Uterus (tissue), 4 donors: Measurements from ENCODE around the gene GRID2. TPM values are rescaled to one million over a fixed set of nuclear protein-coding genes. Genes with fewer than 3 reads are reported as not detected.

ENCODE experiments used
- DNase-seq, 2 donors: peaks; one replicate each; pipeline ENCODE4 v3.0.0-alpha.2; 2019 to 2020
- H3K27ac ChIP-seq, 2 donors: fragments of 200-600 bp; sonication (generic); 1 replicate in 1 of 2; 2 replicates in 1 of 2; pipeline ENCODE4 v1.5.1; 2016 to 2018
- H3K27me3 ChIP-seq, 2 donors: fragments of 200-600 bp; sonication (generic); one replicate each; pipeline ENCODE4 v1.5.1; 2018 to 2019; ENCODE audit warnings: control low read depth in 1 of 2
- H3K36me3 ChIP-seq, 2 donors: fragments of 200-600 bp; sonication (generic); one replicate each; pipeline ENCODE4 v1.5.1; 2019; ENCODE audit warnings: control low read depth in 1 of 2
- H3K4me1 ChIP-seq, 2 donors: fragments of 200-600 bp; sonication (generic); one replicate each; pipeline ENCODE4 v1.5.1; 2018 to 2019; ENCODE audit warnings: control low read depth in 1 of 2
- H3K4me3 ChIP-seq, 2 donors: fragments of 200-600 bp; sonication (generic); 1 replicate in 1 of 2; 2 replicates in 1 of 2; pipeline ENCODE4 v1.5.1; 2018 to 2019; ENCODE audit warnings: mild to moderate bottlenecking in 1 of 2
- H3K9me3 ChIP-seq, 2 donors: fragments of 200-600 bp; sonication (generic); one replicate each; pipeline ENCODE4 v1.5.1; 2019; ENCODE audit warnings: control low read depth in 1 of 2
- CTCF ChIP-seq, 4 experiments: fragments of 200-600 bp in 2 of 4; fragments of 450-650 bp in 2 of 4; sonication (generic) in 2 of 4; IDR thresholded peaks; one replicate each; pipeline ENCODE4 v1.5.1; 2016 to 2019; ENCODE audit warnings: antibody characterized with exemption in 4 of 4, mild to moderate bottlenecking in 2 of 4, moderate library complexity in 1 of 4
- POLR2A ChIP-seq, 2 donors: fragments of 450-650 bp; IDR thresholded peaks; one replicate each; pipeline ENCODE4 v1.6.1; 2016; ENCODE audit warnings: antibody characterized with exemption in 2 of 2, mild to moderate bottlenecking in 1 of 2, moderate library complexity in 1 of 2
- intact Hi-C: fragments of 100-400 bp; cut with DNase I; formaldehyde crosslinking; loops from one replicate; pipeline ENCODE4 v1.15.1; 2023; ENCODE audit warnings: low total_unique reads
- total RNA-seq, 4 donors: library from RNA; depleted of rRNA in 3 of 4; stranded (reverse); fragments of >200 nt in 3 of 4; gene quantifications; one replicate each; pipeline versions ENCODE4 v1.1.0 to v1.2.4, GENCODE V29; 2014 to 2023
- donor health status: DM: yes; HTN: yes; CAD: no.

Gene GRID2
- total RNA-seq, 4 donors from 2014 or later: 0.27 to 33.3 (median 0.59) TPM; not detected in 1

- H3K27ac ChIP-seq: no peak overlapping the region
- TF ChIP-seq POLR2A (IDR thresholded peaks at IDR 0.05) (no peak), CTCF (IDR thresholded peaks at IDR 0.05) (no peak)
- no peaks in the 10 kb centered on the region for H3K36me3 ChIP-seq
- H3K4me3 ChIP-seq: no peak overlapping the region
- H3K4me1 ChIP-seq: no peaks in the 10 kb centered on the region
- intact Hi-C loops: no loop called here
- DNase-seq: no peak
- H3K27me3 ChIP-seq: no peaks in the 10 kb centered on the region
- no peaks in the 10 kb centered on the region for H3K9me3 ChIP-seq
These were observed 472.3 kb downstream of the GRID2 start for GRCh38 chr4:92776080-92776479.

DNA sequence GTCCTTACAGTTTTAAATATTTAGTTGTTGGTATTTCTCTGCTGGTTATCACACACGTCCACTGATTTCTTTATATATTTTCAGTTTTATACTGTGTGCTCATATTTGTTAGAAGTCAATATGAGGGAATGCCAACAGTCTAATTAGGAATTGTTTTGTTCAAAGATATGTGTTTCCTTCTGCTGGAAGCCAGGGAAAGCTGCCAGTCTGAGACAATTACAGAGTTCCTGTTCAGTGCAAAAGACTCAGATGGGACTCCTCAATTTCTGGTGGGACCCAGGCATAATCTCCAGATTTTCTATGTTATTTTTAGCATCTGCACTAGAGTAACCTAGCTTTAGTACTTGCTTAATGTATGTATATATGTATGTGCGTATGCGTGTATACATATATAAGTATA is 486.0 kb downstream of the GRID2 start:
- intact Hi-C loops: no loop called here
- DNase-seq: no peak
- H3K4me1 ChIP-seq: no peaks in the 10 kb centered on the region

DNA sequence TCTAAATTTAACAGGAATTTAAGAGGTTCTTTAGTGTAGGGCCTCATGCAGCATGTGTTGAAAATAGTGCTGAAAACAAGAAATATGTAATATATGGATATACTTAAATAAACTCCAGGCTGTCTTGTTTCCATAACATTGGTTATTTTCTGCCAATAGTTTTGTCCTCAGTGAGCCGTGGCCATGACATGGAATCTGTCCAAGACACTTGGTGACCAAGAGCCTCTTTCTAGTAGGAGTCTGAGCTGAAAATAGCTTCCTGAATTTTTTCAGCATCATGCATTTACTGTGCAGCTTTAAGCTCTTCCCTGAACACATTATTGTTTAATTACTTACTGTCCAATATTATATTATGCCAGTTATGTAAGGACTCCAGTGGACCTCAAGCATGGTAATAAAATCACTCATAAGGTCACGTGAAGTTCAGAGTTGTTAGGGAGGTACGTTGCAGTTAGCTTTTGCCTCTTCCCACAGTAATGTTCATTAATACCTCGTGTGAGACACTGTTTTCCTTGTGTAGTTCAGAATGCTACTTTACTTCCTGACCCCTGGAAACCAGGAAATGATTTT is 488.2 kb downstream of the GRID2 start:
- no peaks in the 10 kb centered on the region for H3K9me3 ChIP-seq
- H3K36me3 ChIP-seq: no peaks in the 10 kb centered on the region
- no peak overlapping the region for H3K27ac ChIP-seq
- intact Hi-C loops: no loop called here
- no peak for DNase-seq
- H3K27me3 ChIP-seq: no peaks in the 10 kb centered on the region
- H3K4me3 ChIP-seq: no peak overlapping the region
- H3K4me1 ChIP-seq: no peaks in the 10 kb centered on the region
- TF ChIP-seq CTCF (IDR thresholded peaks at IDR 0.05): no peak
- TF ChIP-seq POLR2A (IDR thresholded peaks at IDR 0.05): no peak

More for the DNA sequence above, 486.0 kb downstream of the GRID2 start:
- no peaks in the 10 kb centered on the region for H3K27me3 ChIP-seq
- no peak overlapping the region for H3K27ac ChIP-seq
- no peaks in the 10 kb centered on the region for H3K36me3 ChIP-seq
- no peaks in the 10 kb centered on the region for H3K9me3 ChIP-seq
- no peak overlapping the region for H3K4me3 ChIP-seq
- no peak for TF ChIP-seq POLR2A (IDR thresholded peaks at IDR 0.05)
- no peak for TF ChIP-seq CTCF (IDR thresholded peaks at IDR 0.05)

DNA sequence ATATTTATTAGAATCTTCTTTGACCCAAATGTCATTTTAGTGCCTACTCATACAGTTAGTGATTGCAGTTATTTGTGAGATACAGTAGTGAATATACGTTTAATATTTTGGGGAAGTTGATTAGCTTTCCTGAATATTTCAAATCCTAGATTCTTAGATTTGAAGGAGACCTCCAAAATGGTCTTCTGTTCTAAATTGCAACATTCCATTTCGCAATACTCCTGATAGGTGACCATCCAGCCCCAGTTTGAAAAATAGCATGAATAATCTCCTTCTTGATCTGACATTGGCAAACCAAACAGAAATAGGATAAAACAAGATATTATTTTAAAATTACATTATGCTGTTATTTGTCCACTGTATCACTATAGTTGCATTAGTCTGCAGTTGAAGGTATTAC is 505.6 kb downstream of the GRID2 start:
- no peak for TF ChIP-seq POLR2A (IDR thresholded peaks at IDR 0.05)
- no peak for TF ChIP-seq CTCF (IDR thresholded peaks at IDR 0.05)
- H3K36me3 ChIP-seq: no peaks in the 10 kb centered on the region
- H3K9me3 ChIP-seq: no peaks in the 10 kb centered on the region
- no peaks in the 10 kb centered on the region for H3K4me1 ChIP-seq
- DNase-seq: no peak
- no peak overlapping the region for H3K27ac ChIP-seq
- H3K4me3 ChIP-seq: no peak overlapping the region
- intact Hi-C loops: no loop called here
- no peaks in the 10 kb centered on the region for H3K27me3 ChIP-seq

DNA sequence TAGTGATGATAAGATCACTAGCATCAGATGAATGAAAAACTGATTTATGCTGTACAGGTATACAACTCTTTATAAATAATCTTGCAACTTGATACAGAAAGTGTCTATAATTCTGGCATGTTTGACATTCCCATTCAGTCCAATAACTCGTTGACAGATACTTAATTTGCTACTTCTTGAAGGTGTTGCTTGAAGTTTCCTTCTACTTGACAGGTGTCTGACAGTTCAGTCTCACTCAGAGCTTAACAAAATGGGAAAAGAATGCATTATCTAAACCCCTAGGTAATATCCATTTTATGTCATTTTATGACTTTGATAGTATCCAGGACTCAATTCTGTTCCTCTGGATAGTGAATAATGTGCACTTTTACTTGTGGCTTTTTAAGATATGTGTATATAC is 508.9 kb downstream of the GRID2 start:
- TF ChIP-seq POLR2A (IDR thresholded peaks at IDR 0.05) (no peak), CTCF (IDR thresholded peaks at IDR 0.05) (no peak)
- Histone ChIP-seq H3K27me3 (no peaks in the 10 kb centered on the region), H3K9me3 (no peaks in the 10 kb centered on the region), H3K36me3 (no peaks in the 10 kb centered on the region), H3K4me1 (no peaks in the 10 kb centered on the region), H3K27ac (no peak overlapping the region), H3K4me3 (no peak overlapping the region)
- DNase-seq: no peak
- intact Hi-C loops: no loop called here
